Transverse colon (tissue), 4 donors: ENCODE measurements around the gene CYB561D2.

Experiments used
- EP300 ChIP-seq: sonication (generic); formaldehyde crosslinking; IDR thresholded peaks from one replicate; pipeline ENCODE4 v1.6.1; 2017; ENCODE audit warnings: antibody characterized with exemption, low read depth
- POLR2A ChIP-seq: fragments of 450-650 bp; IDR thresholded peaks from one replicate; pipeline ENCODE4 v1.6.1; 2016; ENCODE audit warnings: antibody characterized with exemption, mild to moderate bottlenecking, moderate library complexity
- POLR2AphosphoS5 ChIP-seq, 3 donors: sonication (generic); formaldehyde crosslinking; IDR thresholded peaks; one replicate each; pipeline ENCODE4 v1.6.1; 2016; ENCODE audit warnings: antibody characterized with exemption in 3 of 3
- TF ChIP-seq, protein P1 (sequence below), 5 experiments: fragments of 200-600 bp in 3 of 5; fragments of 450-650 bp in 2 of 5; sonication (generic) in 3 of 5; IDR thresholded peaks; 1 replicate in 2 of 5; 2 replicates in 3 of 5; pipeline ENCODE4 v1.5.1; 2016 to 2017; ENCODE audit warnings: antibody characterized with exemption in 5 of 5, inconsistent platforms in 3 of 5, mild to moderate bottlenecking in 2 of 5, moderate library complexity in 1 of 5

DNA sequence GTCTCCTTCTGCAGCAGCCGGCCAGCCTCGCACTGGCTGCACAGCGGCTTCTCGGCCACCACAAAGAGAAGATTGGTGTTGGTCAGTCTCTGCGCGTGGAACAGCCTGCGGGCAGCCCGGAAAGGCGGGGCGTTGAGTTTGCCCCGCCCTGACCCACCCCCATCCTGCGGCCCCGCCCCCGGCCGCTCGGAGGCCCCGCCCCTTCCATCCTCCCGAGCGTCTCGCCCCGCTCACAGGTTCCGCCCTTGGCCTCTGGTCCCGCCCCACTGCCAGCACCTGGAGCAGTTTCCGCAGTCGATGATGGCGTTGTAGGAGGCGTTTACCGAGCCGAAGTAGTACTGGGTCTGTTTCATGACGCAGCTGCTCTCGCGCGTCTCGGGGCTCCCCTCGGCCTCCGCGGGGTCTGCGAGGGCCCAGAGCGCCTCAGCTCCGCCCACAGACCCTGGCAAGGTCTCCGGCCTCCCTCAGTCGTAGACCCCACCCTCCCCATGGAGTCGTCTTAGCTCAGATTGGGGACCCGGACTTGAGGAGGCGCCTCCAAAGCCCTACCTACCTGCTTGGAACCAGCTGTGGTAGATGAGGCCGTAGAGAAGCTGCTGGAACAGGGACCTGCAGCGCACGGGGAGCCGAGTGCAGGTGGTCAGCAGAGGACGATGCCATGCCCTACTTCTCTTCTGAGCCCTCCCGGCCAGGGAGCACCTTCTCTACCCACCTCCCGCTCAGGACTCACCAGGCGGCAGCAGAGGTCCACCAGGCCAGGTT is 14.6 kb downstream of the CYB561D2 start:
- TF ChIP-seq, protein P1, sequence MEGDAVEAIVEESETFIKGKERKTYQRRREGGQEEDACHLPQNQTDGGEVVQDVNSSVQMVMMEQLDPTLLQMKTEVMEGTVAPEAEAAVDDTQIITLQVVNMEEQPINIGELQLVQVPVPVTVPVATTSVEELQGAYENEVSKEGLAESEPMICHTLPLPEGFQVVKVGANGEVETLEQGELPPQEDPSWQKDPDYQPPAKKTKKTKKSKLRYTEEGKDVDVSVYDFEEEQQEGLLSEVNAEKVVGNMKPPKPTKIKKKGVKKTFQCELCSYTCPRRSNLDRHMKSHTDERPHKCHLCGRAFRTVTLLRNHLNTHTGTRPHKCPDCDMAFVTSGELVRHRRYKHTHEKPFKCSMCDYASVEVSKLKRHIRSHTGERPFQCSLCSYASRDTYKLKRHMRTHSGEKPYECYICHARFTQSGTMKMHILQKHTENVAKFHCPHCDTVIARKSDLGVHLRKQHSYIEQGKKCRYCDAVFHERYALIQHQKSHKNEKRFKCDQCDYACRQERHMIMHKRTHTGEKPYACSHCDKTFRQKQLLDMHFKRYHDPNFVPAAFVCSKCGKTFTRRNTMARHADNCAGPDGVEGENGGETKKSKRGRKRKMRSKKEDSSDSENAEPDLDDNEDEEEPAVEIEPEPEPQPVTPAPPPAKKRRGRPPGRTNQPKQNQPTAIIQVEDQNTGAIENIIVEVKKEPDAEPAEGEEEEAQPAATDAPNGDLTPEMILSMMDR (IDR thresholded peaks at IDR 0.05), result peak in 1 of 5 experiments; percentile 7
- TF ChIP-seq EP300 (no peak), POLR2AphosphoS5 (IDR thresholded peaks at IDR 0.05) (peak; percentile 50 to 84 (median 81)), POLR2A (peak; percentile 84)
